ENCODE results near the gene UBASH3A.

The UBASH3A gene

GRCh38 chr21:42374457-42374856 lies 29.2 kb upstream of the UBASH3A start:
- H3K27ac ChIP-seq (ENCODE audit: low read depth, low read length), result no peak overlapping the region
- H3K4me3 ChIP-seq (ENCODE audit: low read depth in 1 of 2, low read length in 2 of 2), result no peak overlapping the region
- H3K9me3 ChIP-seq (ENCODE audit: control insufficient read depth in 1 of 2, low read length in 2 of 2), result no peaks in the 10 kb centered on the region
- no peak overlapping the region for H3K9ac ChIP-seq (ENCODE audit: low read depth in 1 of 2, low read length in 2 of 2)
- no peaks in the 10 kb centered on the region for H3K36me3 ChIP-seq (ENCODE audit: control insufficient read depth in 1 of 2, insufficient read depth in 2 of 2, low read length in 2 of 2)
- H3K27me3 ChIP-seq (ENCODE audit: control insufficient read depth in 1 of 2, insufficient read depth in 2 of 2, low read length in 2 of 2), result no peaks in the 10 kb centered on the region
- H3K4me1 ChIP-seq (ENCODE audit: control insufficient read depth in 1 of 2, insufficient read depth in 2 of 2, low read length in 2 of 2), result peaks cover 12 to 14% of the 10 kb centered on the region in 2 donors

- H3K9me3 ChIP-seq (ENCODE audit: control insufficient read depth in 1 of 2, low read length in 2 of 2), result no peaks in the 10 kb centered on the region
- no peaks in the 10 kb centered on the region for H3K27me3 ChIP-seq (ENCODE audit: control insufficient read depth in 1 of 2, insufficient read depth in 2 of 2, low read length in 2 of 2)
- no peak overlapping the region for H3K9ac ChIP-seq (ENCODE audit: low read depth in 1 of 2, low read length in 2 of 2)
- no peaks in the 10 kb centered on the region for H3K36me3 ChIP-seq (ENCODE audit: control insufficient read depth in 1 of 2, insufficient read depth in 2 of 2, low read length in 2 of 2)
- H3K4me3 ChIP-seq (ENCODE audit: low read depth in 1 of 2, low read length in 2 of 2), result no peak overlapping the region
- no peak overlapping the region for H3K27ac ChIP-seq (ENCODE audit: low read depth, low read length)
- peaks cover 12 to 14% of the 10 kb centered on the region in 2 donors for H3K4me1 ChIP-seq (ENCODE audit: control insufficient read depth in 1 of 2, insufficient read depth in 2 of 2, low read length in 2 of 2)
Observed at GRCh38 chr21:42374864-42375499, 28.7 kb upstream of the UBASH3A start.

- Histone ChIP-seq H3K27me3 (ENCODE audit: control insufficient read depth in 1 of 2, insufficient read depth in 2 of 2, low read length in 2 of 2) (no peaks in the 10 kb centered on the region), H3K36me3 (ENCODE audit: control insufficient read depth in 1 of 2, insufficient read depth in 2 of 2, low read length in 2 of 2) (no peaks in the 10 kb centered on the region), H3K4me1 (ENCODE audit: control insufficient read depth in 1 of 2, insufficient read depth in 2 of 2, low read length in 2 of 2) (peaks cover 12 to 14% of the 10 kb centered on the region in 2 donors), H3K27ac (ENCODE audit: low read depth, low read length) (no peak overlapping the region), H3K4me3 (ENCODE audit: low read depth in 1 of 2, low read length in 2 of 2) (no peak overlapping the region), H3K9ac (ENCODE audit: low read depth in 1 of 2, low read length in 2 of 2) (no peak overlapping the region), H3K9me3 (ENCODE audit: control insufficient read depth in 1 of 2, low read length in 2 of 2) (no peaks in the 10 kb centered on the region)
Observed at GRCh38 chr21:42375506-42375905, 28.2 kb upstream of the UBASH3A start.

- Histone ChIP-seq H3K27ac (ENCODE audit: low read depth, low read length) (peak overlapping the region; percentile 1), H3K9ac (ENCODE audit: low read depth in 1 of 2, low read length in 2 of 2) (peak overlapping the region in 1 of 2 donors; percentile 23), H3K27me3 (ENCODE audit: control insufficient read depth in 1 of 2, insufficient read depth in 2 of 2, low read length in 2 of 2) (no peaks in the 10 kb centered on the region)
Observed at GRCh38 chr21:42375966-42376337, 27.8 kb upstream of the UBASH3A start.

GRCh38 chr21:42376338-42376982 lies 27.2 kb upstream of the UBASH3A start:
- Histone ChIP-seq H3K27ac (ENCODE audit: low read depth, low read length) (no peak overlapping the region), H3K9me3 (ENCODE audit: control insufficient read depth in 1 of 2, low read length in 2 of 2) (peaks cover 0 to under 1% of the 10 kb centered on the region in 2 donors), H3K27me3 (ENCODE audit: control insufficient read depth in 1 of 2, insufficient read depth in 2 of 2, low read length in 2 of 2) (no peaks in the 10 kb centered on the region), H3K36me3 (ENCODE audit: control insufficient read depth in 1 of 2, insufficient read depth in 2 of 2, low read length in 2 of 2) (no peaks in the 10 kb centered on the region), H3K4me3 (ENCODE audit: low read depth in 1 of 2, low read length in 2 of 2) (peak overlapping the region in 1 of 2 donors; percentile 16), H3K4me1 (ENCODE audit: control insufficient read depth in 1 of 2, insufficient read depth in 2 of 2, low read length in 2 of 2) (peaks cover 12 to 14% of the 10 kb centered on the region in 2 donors), H3K9ac (ENCODE audit: low read depth in 1 of 2, low read length in 2 of 2) (peak overlapping the region in 1 of 2 donors; percentile 23)

More at GRCh38 chr21:42375966-42376337, 27.8 kb upstream of the UBASH3A start:
- Histone ChIP-seq H3K36me3 (ENCODE audit: control insufficient read depth in 1 of 2, insufficient read depth in 2 of 2, low read length in 2 of 2) (no peaks in the 10 kb centered on the region), H3K9me3 (ENCODE audit: control insufficient read depth in 1 of 2, low read length in 2 of 2) (no peaks in the 10 kb centered on the region), H3K4me1 (ENCODE audit: control insufficient read depth in 1 of 2, insufficient read depth in 2 of 2, low read length in 2 of 2) (peaks cover 12 to 14% of the 10 kb centered on the region in 2 donors), H3K4me3 (ENCODE audit: low read depth in 1 of 2, low read length in 2 of 2) (no peak overlapping the region)

- peaks cover 12 to 14% of the 10 kb centered on the region in 2 donors for H3K4me1 ChIP-seq (ENCODE audit: control insufficient read depth in 1 of 2, insufficient read depth in 2 of 2, low read length in 2 of 2)
- H3K9me3 ChIP-seq (ENCODE audit: control insufficient read depth in 1 of 2, low read length in 2 of 2), result peaks cover 5 to 10% of the 10 kb centered on the region in 2 donors
- no peaks in the 10 kb centered on the region for H3K27me3 ChIP-seq (ENCODE audit: control insufficient read depth in 1 of 2, insufficient read depth in 2 of 2, low read length in 2 of 2)
- H3K27ac ChIP-seq (ENCODE audit: low read depth, low read length), result no peak overlapping the region
- H3K4me3 ChIP-seq (ENCODE audit: low read depth in 1 of 2, low read length in 2 of 2), result no peak overlapping the region
- peaks cover 0 to 5% of the 10 kb centered on the region in 2 donors for H3K36me3 ChIP-seq (ENCODE audit: control insufficient read depth in 1 of 2, insufficient read depth in 2 of 2, low read length in 2 of 2)
- no peak overlapping the region for H3K9ac ChIP-seq (ENCODE audit: low read depth in 1 of 2, low read length in 2 of 2)
Observed at GRCh38 chr21:42377211-42377950, 26.3 kb upstream of the UBASH3A start.

- no peaks in the 10 kb centered on the region for H3K27me3 ChIP-seq (ENCODE audit: control insufficient read depth in 1 of 2, insufficient read depth in 2 of 2, low read length in 2 of 2)
- no peak overlapping the region for H3K4me3 ChIP-seq (ENCODE audit: low read depth in 1 of 2, low read length in 2 of 2)
- H3K9ac ChIP-seq (ENCODE audit: low read depth in 1 of 2, low read length in 2 of 2), result no peak overlapping the region
Observed at GRCh38 chr21:42377951-42378340, 25.8 kb upstream of the UBASH3A start.

GRCh38 chr21:42378418-42378817 lies 25.3 kb upstream of the UBASH3A start:
- no peak overlapping the region for H3K4me3 ChIP-seq (ENCODE audit: low read depth in 1 of 2, low read length in 2 of 2)
- H3K27ac ChIP-seq (ENCODE audit: low read depth, low read length), result no peak overlapping the region
- H3K9me3 ChIP-seq (ENCODE audit: control insufficient read depth in 1 of 2, low read length in 2 of 2), result peaks cover 5 to 11% of the 10 kb centered on the region in 2 donors
- H3K36me3 ChIP-seq (ENCODE audit: control insufficient read depth in 1 of 2, insufficient read depth in 2 of 2, low read length in 2 of 2), result peaks cover 0 to 5% of the 10 kb centered on the region in 2 donors
- H3K27me3 ChIP-seq (ENCODE audit: control insufficient read depth in 1 of 2, insufficient read depth in 2 of 2, low read length in 2 of 2), result no peaks in the 10 kb centered on the region
- H3K9ac ChIP-seq (ENCODE audit: low read depth in 1 of 2, low read length in 2 of 2), result no peak overlapping the region
- peaks cover 12 to 14% of the 10 kb centered on the region in 2 donors for H3K4me1 ChIP-seq (ENCODE audit: control insufficient read depth in 1 of 2, insufficient read depth in 2 of 2, low read length in 2 of 2)

More at GRCh38 chr21:42377951-42378340, 25.8 kb upstream of the UBASH3A start:
- H3K9me3 ChIP-seq (ENCODE audit: control insufficient read depth in 1 of 2, low read length in 2 of 2), result peaks cover 5 to 11% of the 10 kb centered on the region in 2 donors
- H3K36me3 ChIP-seq (ENCODE audit: control insufficient read depth in 1 of 2, insufficient read depth in 2 of 2, low read length in 2 of 2), result peaks cover 0 to 5% of the 10 kb centered on the region in 2 donors
- H3K4me1 ChIP-seq (ENCODE audit: control insufficient read depth in 1 of 2, insufficient read depth in 2 of 2, low read length in 2 of 2), result peaks cover 12 to 14% of the 10 kb centered on the region in 2 donors
- H3K27ac ChIP-seq (ENCODE audit: low read depth, low read length), result no peak overlapping the region

- H3K4me1 ChIP-seq (ENCODE audit: control insufficient read depth in 1 of 2, insufficient read depth in 2 of 2, low read length in 2 of 2), result peaks cover 20 to 22% of the 10 kb centered on the region in 2 donors
- H3K9me3 ChIP-seq (ENCODE audit: control insufficient read depth in 1 of 2, low read length in 2 of 2), result peaks cover 5 to 11% of the 10 kb centered on the region in 2 donors
- no peak overlapping the region for H3K27ac ChIP-seq (ENCODE audit: low read depth, low read length)
- no peak overlapping the region for H3K9ac ChIP-seq (ENCODE audit: low read depth in 1 of 2, low read length in 2 of 2)
- no peaks in the 10 kb centered on the region for H3K27me3 ChIP-seq (ENCODE audit: control insufficient read depth in 1 of 2, insufficient read depth in 2 of 2, low read length in 2 of 2)
- peaks cover 0 to 5% of the 10 kb centered on the region in 2 donors for H3K36me3 ChIP-seq (ENCODE audit: control insufficient read depth in 1 of 2, insufficient read depth in 2 of 2, low read length in 2 of 2)
- no peak overlapping the region for H3K4me3 ChIP-seq (ENCODE audit: low read depth in 1 of 2, low read length in 2 of 2)
Observed at GRCh38 chr21:42379426-42380215, 24.1 kb upstream of the UBASH3A start.

Measured in duodenal mucosa (tissue), 2 donors.